HG03571 (cell line): ENCODE data around the gene DEDD.

Experiments
- ATAC-seq: cut with Tn5 transposase; IDR thresholded peaks from one replicate; pipeline ENCODE4 v1.9.1; 2021; ENCODE audit not compliant: unreplicated experiment

DEDD gene

GRCh38 chr1:161164901-161165610, 32.6 kb upstream of the DEDD start:
- no peak for ATAC-seq

GRCh38 chr1:161163793-161164192, 31.3 kb upstream of the DEDD start:
- ATAC-seq = no peak

DNA sequence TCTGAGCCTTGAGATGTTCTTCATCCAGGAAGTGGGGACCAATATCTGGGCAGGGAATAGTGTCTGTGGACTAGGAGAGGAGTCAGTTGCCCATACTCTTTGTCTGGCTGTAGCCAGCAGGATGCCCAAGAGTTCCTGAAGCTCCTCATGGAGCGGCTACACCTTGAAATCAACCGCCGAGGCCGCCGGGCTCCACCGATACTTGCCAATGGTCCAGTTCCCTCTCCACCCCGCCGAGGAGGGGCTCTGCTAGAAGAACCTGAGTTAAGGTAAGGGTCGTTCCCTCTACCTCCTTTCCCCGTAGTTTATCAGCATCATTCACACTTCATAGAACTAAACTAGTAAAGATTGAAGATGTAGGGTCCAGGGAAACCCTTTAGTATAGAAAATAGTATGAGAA, 30.3 kb upstream of the DEDD start:
- no peak for ATAC-seq

GRCh38 chr1:161162052-161162451, 29.6 kb upstream of the DEDD start:
- ATAC-seq = no peak

DNA sequence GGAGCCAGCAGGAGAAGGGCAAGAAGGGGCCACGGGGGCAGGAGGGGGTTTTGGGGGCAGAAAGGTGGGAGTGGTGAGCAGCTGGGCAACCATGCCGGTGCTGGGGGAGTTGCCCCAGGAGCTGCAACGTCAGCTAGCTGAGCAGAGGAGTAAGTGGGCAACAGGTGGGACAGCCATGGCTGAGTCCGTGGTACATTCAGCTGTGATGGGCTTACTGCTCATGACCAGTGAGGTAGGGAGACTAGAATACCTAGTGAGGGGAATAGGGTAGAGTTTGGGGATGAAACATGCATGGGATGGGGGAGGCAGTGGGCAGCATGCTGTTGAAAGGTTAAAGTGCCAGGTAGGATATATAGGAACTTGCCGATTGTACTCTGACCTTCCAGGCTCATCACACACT, 29.2 kb upstream of the DEDD start:
- no peak for ATAC-seq

GRCh38 chr1:161160671-161161145, 28.2 kb upstream of the DEDD start:
- ATAC-seq = no peak

DNA sequence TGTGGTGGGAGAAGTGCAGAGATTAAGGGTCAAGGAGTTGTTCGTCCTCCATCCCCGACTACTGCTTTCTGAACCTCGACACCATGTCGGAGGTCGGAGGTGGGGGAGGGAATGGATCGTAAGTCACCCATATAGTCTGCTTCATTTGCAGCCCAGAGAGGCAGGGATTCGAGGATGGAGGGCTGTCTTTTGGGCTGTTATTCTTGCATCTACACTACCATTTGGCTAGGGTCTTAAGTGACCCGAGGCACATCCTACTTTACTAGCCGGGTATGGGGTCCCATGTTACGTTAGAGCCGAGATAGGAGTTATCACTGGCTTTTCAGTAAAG, 27.4 kb upstream of the DEDD start:
- ATAC-seq = no peak

DNA sequence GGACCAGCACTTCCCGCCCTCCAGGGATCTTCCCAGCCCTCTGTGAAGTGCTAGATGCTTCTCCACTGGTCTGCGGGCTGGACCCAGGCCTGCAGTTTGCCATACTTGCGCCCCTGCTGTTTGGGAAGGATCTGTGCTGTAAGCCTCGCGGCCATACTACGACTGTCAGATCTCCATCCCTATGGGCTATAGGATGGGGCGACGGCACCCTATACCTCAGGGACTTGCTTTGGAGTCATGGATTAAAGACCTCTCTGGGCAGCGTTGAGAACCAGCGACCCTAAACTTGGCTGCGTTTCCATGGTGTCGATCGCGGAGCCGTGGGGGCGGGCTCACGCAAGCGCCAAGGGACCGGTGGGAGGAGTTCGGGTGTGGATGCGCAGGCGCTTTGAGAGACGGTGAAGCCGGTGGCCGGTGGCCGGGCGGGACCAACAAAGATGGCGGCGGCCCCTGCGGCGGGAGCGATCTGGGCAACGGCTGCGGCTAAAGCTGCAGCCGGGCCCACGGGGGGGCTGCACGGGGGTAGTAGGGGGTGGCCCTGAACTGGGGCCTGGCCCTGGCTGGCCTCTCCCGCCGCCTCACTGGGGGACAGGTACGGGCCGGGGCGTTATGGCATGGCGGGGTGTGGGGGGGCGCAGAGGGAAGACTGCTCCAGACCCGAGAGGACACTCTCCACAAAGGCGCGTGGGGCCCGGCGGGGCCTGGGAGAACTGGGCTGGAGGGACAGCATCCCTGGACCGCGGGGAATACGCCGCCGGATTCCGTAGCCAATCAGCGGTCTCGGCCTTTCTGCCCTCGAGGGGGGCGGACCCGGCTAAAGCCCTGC, 26.8 kb upstream of the DEDD start, which contains the start of gene USP21:
Gene USP21 (plus strand): TSS at position 414 of the 826 bp plus-strand sequence. CDS start 1,141 bp downstream, outside the sequence.
- peak; percentile 82 for ATAC-seq

- no peak for ATAC-seq
Measured at GRCh38 chr1:161158316-161159010, 26.0 kb upstream of the DEDD start.

DNA sequence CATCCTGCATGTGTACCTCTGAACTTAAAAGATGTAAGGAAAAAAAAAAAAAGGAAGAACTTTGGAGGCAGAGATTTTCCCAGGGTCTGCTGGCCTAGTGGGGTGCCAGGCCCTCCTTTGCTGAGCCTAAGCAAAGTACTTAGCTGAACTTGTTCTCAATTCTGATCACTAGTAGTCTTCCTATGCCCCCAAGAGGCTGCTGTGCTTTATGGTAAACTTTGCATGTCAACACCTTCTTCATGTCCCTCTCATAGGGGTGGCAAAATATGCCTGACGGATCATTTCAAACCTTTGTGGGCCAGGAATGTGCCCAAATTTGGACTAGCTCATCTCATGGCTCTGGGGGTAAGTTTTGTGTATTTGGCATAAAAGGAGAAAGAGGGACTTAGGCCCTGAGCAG, 25.4 kb upstream of the DEDD start:
- no peak for ATAC-seq

GRCh38 chr1:161153682-161154337, 21.3 kb upstream of the DEDD start, which contains the start of gene UFC1:
TSS of gene UFC1 (plus strand) at chr1:161153978. CDS start at chr1:161153998, 20 bp downstream.
- peak; percentile 76 for ATAC-seq

- no peak for ATAC-seq
Measured at GRCh38 chr1:161153176-161153575, 20.7 kb upstream of the DEDD start.

DNA sequence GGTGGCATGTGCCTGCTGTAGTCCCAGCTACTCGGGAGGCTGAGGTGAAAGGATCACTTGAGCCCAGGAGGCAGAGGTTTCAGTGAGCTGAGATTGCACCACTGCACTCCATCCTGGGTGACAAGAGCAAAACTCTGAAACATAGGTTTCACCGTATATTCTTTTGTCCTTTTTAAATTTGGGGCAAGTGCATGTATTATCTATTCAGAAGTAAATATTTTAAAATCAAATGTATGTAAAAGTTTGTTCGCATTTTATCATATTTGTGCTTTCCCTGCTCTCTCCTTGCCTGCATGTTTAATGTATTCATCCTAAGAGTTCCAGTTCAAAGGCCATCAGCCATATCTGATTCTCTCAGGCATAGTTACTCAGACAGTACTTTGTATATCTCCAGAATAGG, 13.4 kb upstream of the DEDD start:
- ATAC-seq = no peak

GRCh38 chr1:161140755-161141400, 8.4 kb upstream of the DEDD start:
- ATAC-seq = no peak

GRCh38 chr1:161139766-161140165, 7.3 kb upstream of the DEDD start:
- no peak for ATAC-seq

DNA sequence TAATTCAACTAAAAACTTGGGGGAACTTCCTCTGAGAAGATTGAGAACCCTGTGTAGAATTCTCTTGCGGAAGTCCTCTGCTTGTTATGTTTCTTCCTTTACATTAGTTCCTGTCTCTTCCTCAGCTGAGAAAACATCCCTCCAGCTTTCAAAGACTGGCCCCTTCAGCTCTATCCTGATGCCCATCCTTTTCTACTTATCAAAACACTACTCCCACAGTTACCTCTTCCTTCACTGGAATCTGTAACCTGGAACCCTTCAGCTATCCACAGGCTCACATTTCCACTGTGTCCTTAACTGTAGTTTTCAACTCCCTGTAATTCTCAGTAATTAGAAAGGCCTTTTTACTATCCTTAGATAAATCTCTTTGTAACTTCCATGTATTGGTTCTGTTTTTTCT, 6.0 kb upstream of the DEDD start:
- ATAC-seq = no peak

DNA sequence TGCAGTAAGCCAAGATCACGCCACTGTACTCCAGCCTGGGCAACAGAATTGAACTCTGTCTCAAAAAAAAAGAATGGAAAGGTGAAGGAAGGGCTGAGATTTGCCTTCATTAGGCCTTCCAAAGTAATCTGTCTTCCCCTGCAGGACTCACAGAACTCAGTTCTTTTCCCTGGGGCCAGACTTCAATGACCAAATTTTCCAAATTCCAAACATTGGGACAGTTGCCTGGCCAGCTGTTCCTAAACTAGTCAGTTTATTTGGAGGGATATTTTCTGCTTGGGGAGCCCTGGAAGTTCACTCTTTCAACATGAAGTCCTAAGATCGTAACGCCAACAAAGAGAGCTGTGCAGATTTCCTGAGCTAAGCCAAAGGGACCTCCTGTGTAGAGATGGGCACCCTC, 5.4 kb upstream of the DEDD start:
- no peak for ATAC-seq

GRCh38 chr1:161133220-161133740, 813 bp upstream of the DEDD start:
- no peak for ATAC-seq

GRCh38 chr1:161131523-161132409, 701 bp downstream of the DEDD start:
- no peak for ATAC-seq
